SK-N-SH treated with all-trans-retinoic acid at 6 μM for 48 hours (cell line): ENCODE results near the gene ATF2.

Source experiments
- ATAC-seq: fragments of 200-7000 bp; cut with Tn5 transposase; 3 replicates; pipeline ENCODE4 v1.9.1; 2020; ENCODE audit warnings: mild to moderate bottlenecking, moderate library complexity
- ARNTL ChIP-seq: fragments of 450-650 bp; formaldehyde crosslinking; IDR thresholded peaks from 2 replicates; pipeline ENCODE4 v1.5.0; 2020; ENCODE audit warnings: low read depth, mild to moderate bottlenecking, moderate library complexity, borderline replicate concordance
- BACH2 ChIP-seq: fragments of 250-450 bp; sonication (Bioruptor Pico); IDR thresholded peaks from 2 replicates; pipeline ENCODE4 v1.9.0; 2021; ENCODE audit warnings: mild to moderate bottlenecking, borderline replicate concordance
- ESRRG ChIP-seq: fragments of 250-450 bp; sonication (Bioruptor Pico); IDR thresholded peaks from 2 replicates; pipeline ENCODE4 v1.6.1; 2021; ENCODE audit warnings: mild to moderate bottlenecking
- GLIS3 ChIP-seq: fragments of 250-450 bp; sonication (Bioruptor Pico); IDR thresholded peaks from 2 replicates; pipeline ENCODE4 v1.5.0; 2020; ENCODE audit warnings: mild to moderate bottlenecking, moderate library complexity
- ISL1 ChIP-seq: fragments of 250-450 bp; sonication (Bioruptor Pico); IDR thresholded peaks from 2 replicates; pipeline ENCODE4 v2.1.2; 2022; ENCODE audit warnings: mild to moderate bottlenecking, moderate library complexity
- PATZ1 ChIP-seq: fragments of 250-450 bp; sonication (Bioruptor Pico); IDR thresholded peaks from 2 replicates; pipeline ENCODE4 v1.8.0; 2020; ENCODE audit warnings: mild to moderate bottlenecking, moderate library complexity, borderline replicate concordance
- PPARA ChIP-seq: fragments of 250-450 bp; sonication (Bioruptor Pico); IDR thresholded peaks from 2 replicates; pipeline ENCODE4 v1.5.0; 2020; ENCODE audit warnings: mild to moderate bottlenecking, borderline replicate concordance
- RARB ChIP-seq: fragments of 250-450 bp; sonication (Bioruptor Pico); IDR thresholded peaks from 2 replicates; pipeline ENCODE4 v1.8.0; 2021; ENCODE audit warnings: mild to moderate bottlenecking, moderate library complexity
- SNAI2 ChIP-seq: fragments of 250-450 bp; sonication (Bioruptor Pico); IDR thresholded peaks from 2 replicates; pipeline ENCODE4 v1.5.0; 2020; ENCODE audit warnings: mild to moderate bottlenecking, moderate library complexity
- TCF4 ChIP-seq: fragments of 250-450 bp; sonication (Bioruptor Pico); IDR thresholded peaks from 2 replicates; pipeline ENCODE4 v1.8.0; 2021; ENCODE audit warnings: mild to moderate bottlenecking, moderate library complexity, borderline replicate concordance
- TOX ChIP-seq: fragments of 250-450 bp; sonication (Bioruptor Pico); IDR thresholded peaks from 2 replicates; pipeline ENCODE4 v1.8.0; 2021; ENCODE audit warnings: mild to moderate bottlenecking, moderate library complexity, borderline replicate concordance
- TSHZ2 ChIP-seq: fragments of 250-450 bp; sonication (Bioruptor Pico); IDR thresholded peaks from 2 replicates; pipeline ENCODE4 v1.5.0; 2020; ENCODE audit warnings: mild to moderate bottlenecking, moderate library complexity
- ZC3H10 ChIP-seq: fragments of 250-450 bp; sonication (Bioruptor Pico); IDR thresholded peaks from 2 replicates; pipeline ENCODE4 v1.5.1; 2021; ENCODE audit warnings: mild to moderate bottlenecking, moderate library complexity
- ZNF565 ChIP-seq: fragments of 450-650 bp; formaldehyde crosslinking; conservative IDR thresholded peaks from 2 replicates; pipeline ENCODE4 v1.5.0; 2020; ENCODE audit warnings: low read depth, mild to moderate bottlenecking, moderate library complexity
- ZNF70 ChIP-seq: fragments of 450-650 bp; formaldehyde crosslinking; IDR thresholded peaks from 2 replicates; pipeline ENCODE4 v1.5.0; 2020; ENCODE audit warnings: mild to moderate bottlenecking, moderate library complexity
- TF ChIP-seq, protein P1 (sequence below): fragments of 250-450 bp; sonication (Bioruptor Pico); IDR thresholded peaks from 2 replicates; pipeline ENCODE4 v1.5.1; 2021; ENCODE audit warnings: mild to moderate bottlenecking, moderate library complexity
- TF ChIP-seq, protein P2 (sequence below): fragments of 250-450 bp; sonication (Bioruptor Pico); IDR thresholded peaks from 2 replicates; pipeline ENCODE4 v1.8.0; 2021; ENCODE audit warnings: low read depth, mild to moderate bottlenecking, moderate library complexity, borderline replicate concordance

ATF2 gene

DNA sequence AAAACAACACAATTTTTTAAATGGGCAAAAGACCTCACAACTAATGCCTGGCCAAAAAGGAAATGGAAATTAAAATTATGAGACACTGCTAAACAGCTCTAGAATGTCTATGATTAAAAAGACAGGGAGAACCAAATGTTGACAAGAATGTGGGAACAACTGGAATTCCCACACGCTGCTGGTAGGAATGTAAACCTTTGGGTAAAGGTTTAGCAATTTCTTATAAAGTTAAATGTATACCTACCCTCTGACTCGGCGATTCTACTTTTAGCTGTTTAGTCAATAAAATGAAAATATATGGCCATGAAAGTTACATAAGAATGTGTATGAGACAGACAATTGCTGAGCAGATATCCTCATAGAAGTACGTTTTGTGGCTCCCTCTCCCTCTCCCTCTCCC lies 60.9 kb downstream of the ATF2 start (continued):
- TF ChIP-seq PATZ1, result no peak
- TF ChIP-seq BACH2 (CRISPR knock-in tag), result no peak

- no peak for ATAC-seq
- TF ChIP-seq GLIS3 (CRISPR knock-in tag), result no peak
- TF ChIP-seq, protein P1, sequence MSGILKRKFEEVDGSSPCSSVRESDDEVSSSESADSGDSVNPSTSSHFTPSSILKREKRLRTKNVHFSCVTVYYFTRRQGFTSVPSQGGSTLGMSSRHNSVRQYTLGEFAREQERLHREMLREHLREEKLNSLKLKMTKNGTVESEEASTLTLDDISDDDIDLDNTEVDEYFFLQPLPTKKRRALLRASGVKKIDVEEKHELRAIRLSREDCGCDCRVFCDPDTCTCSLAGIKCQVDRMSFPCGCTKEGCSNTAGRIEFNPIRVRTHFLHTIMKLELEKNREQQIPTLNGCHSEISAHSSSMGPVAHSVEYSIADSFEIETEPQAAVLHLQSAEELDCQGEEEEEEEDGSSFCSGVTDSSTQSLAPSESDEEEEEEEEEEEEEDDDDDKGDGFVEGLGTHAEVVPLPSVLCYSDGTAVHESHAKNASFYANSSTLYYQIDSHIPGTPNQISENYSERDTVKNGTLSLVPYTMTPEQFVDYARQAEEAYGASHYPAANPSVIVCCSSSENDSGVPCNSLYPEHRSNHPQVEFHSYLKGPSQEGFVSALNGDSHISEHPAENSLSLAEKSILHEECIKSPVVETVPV (CRISPR knock-in tag), result no peak
- TF ChIP-seq ZNF70 (CRISPR knock-in tag), result no peak
- TF ChIP-seq, protein P2, sequence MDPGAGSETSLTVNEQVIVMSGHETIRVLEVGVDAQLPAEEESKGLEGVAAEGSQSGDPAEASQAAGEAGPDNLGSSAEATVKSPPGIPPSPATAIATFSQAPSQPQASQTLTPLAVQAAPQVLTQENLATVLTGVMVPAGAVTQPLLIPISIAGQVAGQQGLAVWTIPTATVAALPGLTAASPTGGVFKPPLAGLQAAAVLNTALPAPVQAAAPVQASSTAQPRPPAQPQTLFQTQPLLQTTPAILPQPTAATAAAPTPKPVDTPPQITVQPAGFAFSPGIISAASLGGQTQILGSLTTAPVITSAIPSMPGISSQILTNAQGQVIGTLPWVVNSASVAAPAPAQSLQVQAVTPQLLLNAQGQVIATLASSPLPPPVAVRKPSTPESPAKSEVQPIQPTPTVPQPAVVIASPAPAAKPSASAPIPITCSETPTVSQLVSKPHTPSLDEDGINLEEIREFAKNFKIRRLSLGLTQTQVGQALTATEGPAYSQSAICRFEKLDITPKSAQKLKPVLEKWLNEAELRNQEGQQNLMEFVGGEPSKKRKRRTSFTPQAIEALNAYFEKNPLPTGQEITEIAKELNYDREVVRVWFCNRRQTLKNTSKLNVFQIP (CRISPR knock-in tag), result no peak
- TF ChIP-seq PATZ1, result no peak
- no peak for TF ChIP-seq ISL1
- TF ChIP-seq ZNF565, result no peak
- TF ChIP-seq ESRRG (CRISPR knock-in tag), result no peak
- TF ChIP-seq TSHZ2 (CRISPR knock-in tag), result no peak
- TF ChIP-seq TOX (CRISPR knock-in tag), result no peak
- TF ChIP-seq SNAI2 (CRISPR knock-in tag), result no peak
Measured at GRCh38 chr2:175103191-175103590, 64.8 kb downstream of the ATF2 start.

GRCh38 chr2:175101514-175101913 lies 66.5 kb downstream of the ATF2 start:
- TF ChIP-seq ZC3H10 (no peak), RARB (CRISPR knock-in tag) (no peak), PPARA (no peak), ZNF70 (CRISPR knock-in tag) (no peak), BACH2 (CRISPR knock-in tag) (no peak), SNAI2 (CRISPR knock-in tag) (no peak), TOX (CRISPR knock-in tag) (no peak), ESRRG (CRISPR knock-in tag) (no peak), TSHZ2 (CRISPR knock-in tag) (no peak), ARNTL (CRISPR knock-in tag) (no peak), TCF4 (CRISPR knock-in tag) (no peak)
- TF ChIP-seq, protein P1 (CRISPR knock-in tag), result no peak
- no peak for ATAC-seq
